Motor neuron (in vitro differentiated cells): ENCODE measurements around the gene ZNF229. TPM values are rescaled to one million over a fixed set of nuclear protein-coding genes. Genes with fewer than 3 reads are reported as not detected.
"Not testable (repeated sequence)": the region's sequence is repeated elsewhere in the genome, so short reads cannot be mapped to it uniquely, and the experiment has no call there.

ENCODE experiments used
- ATAC-seq, 8 experiments: fragments of 200-7000 bp; cut with Tn5 transposase; replicated peaks in 6 of 8; 2 replicates each; pipeline ENCODE4 v1.8.0; 2021; ENCODE audit warnings: mild to moderate bottlenecking in 8 of 8, moderate library complexity in 8 of 8
- H3K27ac ChIP-seq, 2 donors: fragments of 250-450 bp; sonication (Bioruptor Pico); 2 replicates each; pipeline ENCODE4 v1.9.0; 2021; ENCODE audit warnings: antibody characterized with exemption in 2 of 2, mild to moderate bottlenecking in 2 of 2, moderate library complexity in 1 of 2
- H3K4me1 ChIP-seq, 2 donors: fragments of 250-450 bp; sonication (Bioruptor Pico); replicated peaks in 1 of 2; 2 replicates each; pipeline ENCODE4 v1.6.1; 2021; ENCODE audit warnings: antibody characterized with exemption in 2 of 2, mild to moderate bottlenecking in 2 of 2, moderate library complexity in 1 of 2
- H3K4me3 ChIP-seq, 5 donors: fragments of 250-450 bp; sonication (Bioruptor Pico); 2 replicates each; pipeline ENCODE4 v1.9.0; 2021; ENCODE audit warnings: antibody characterized with exemption in 5 of 5, mild to moderate bottlenecking in 5 of 5, moderate library complexity in 4 of 5
- WGBS, 10 experiments: fragments of 450-650 bp; shearing (Covaris generic); methylation state at CpG; one replicate each; pipeline ENCODE4 v1.0.0; 2022; 5-methylcytosine and 5-hydroxymethylcytosine counted together
- in situ Hi-C, 9 experiments: fragments of 400-800 bp; cut with MboI; loops; one replicate each; pipeline ENCODE4 v1.15.0; 2021; ENCODE audit warnings: low sequenced_read_pairs in 9 of 9, low pct_unique_long_range_greater_than_20kb in 2 of 9; ENCODE audit not compliant: unreplicated experiment in 9 of 9
- total RNA-seq, 8 experiments: library from RNA; unstranded; fragments of 300-600 nt; gene quantifications; 2 replicates each; pipeline versions ENCODE4 v1.2.3 to v1.2.4, GENCODE V29; 2022

Gene ZNF229
- 10 to 100 TPM in 2 of 8 experiments, 1 to 10 TPM in 3, under 1 TPM in 3; 0.04 to 14.9 (median 6.3) TPM for total RNA-seq

- 0 to 85% (median 15%) methylated on average over 1 to 35 of the region's 45 CpGs for WGBS, 10 experiments
- Histone ChIP-seq H3K27ac (no peak within 1 kb of the TSS), H3K4me3 (peak within 1 kb of the TSS in 3 of 5 donors; percentile 18 to 51 (median 39)), H3K4me1 (no peaks in the 10 kb centered on the region)
- in situ Hi-C loops = no loop called here
- ATAC-seq = peak in 5 of 8 experiments; percentile 99 to 100 (median 100)
These were observed at the start of gene ZNF229 for GRCh38 chr19:44447916-44448674. Gene ZNF229 (minus strand): TSS chr19:44448472. CDS start chr19:44442847, 5,625 bp downstream.

GRCh38 chr19:44496711-44497110, 48.4 kb upstream of the ZNF229 start:
- peaks cover 5 to 6% of the 10 kb centered on the region in 2 donors for H3K4me1 ChIP-seq
- no peak for ATAC-seq
- WGBS, 10 experiments = 55 to 100% (median 100%) methylated on average over 1 of the region's 1 CpG; no CpG with 5 or more reads in 1 of the 10 experiments
- in situ Hi-C loops = no loop called here
- no peak overlapping the region for H3K27ac ChIP-seq
- H3K4me3 ChIP-seq = no peak overlapping the region

GRCh38 chr19:44476559-44477408, 28.5 kb upstream of the ZNF229 start:
- ATAC-seq = no peak
- WGBS, 10 experiments = 83 to 100% (median 93%) methylated on average over 3 to 7 of the region's 7 CpGs; no CpG with 5 or more reads in 1 of the 10 experiments
- no peak overlapping the region for H3K4me3 ChIP-seq
- H3K27ac ChIP-seq = no peak overlapping the region
- no peaks in the 10 kb centered on the region for H3K4me1 ChIP-seq
- in situ Hi-C loops = no loop called here

- H3K27ac ChIP-seq, H3K4me3 ChIP-seq, H3K4me1 ChIP-seq, in situ Hi-C loops, ATAC-seq: not testable (repeated sequence)
- WGBS, 10 experiments = 19 to 89% (median 50%) methylated on average over 3 to 5 of the region's 5 CpGs; no CpG with 5 or more reads in 4 of the 10 experiments
These were observed 20.5 kb upstream of the ZNF229 start for GRCh38 chr19:44468730-44469129.

GRCh38 chr19:44462600-44463286, 14.5 kb upstream of the ZNF229 start:
- H3K4me3 ChIP-seq, H3K27ac ChIP-seq, H3K4me1 ChIP-seq, in situ Hi-C loops: not testable (repeated sequence)
- peak in 3 of 8 experiments; percentile 49 to 69 (median 52) for ATAC-seq
- WGBS, 10 experiments = 0 to 50% (median 17%) methylated on average over 1 to 3 of the region's 3 CpGs; no CpG with 5 or more reads in 1 of the 10 experiments

- H3K4me3 ChIP-seq, in situ Hi-C loops: not testable (repeated sequence)
- WGBS, 10 experiments = no CpG with 5 or more reads among the region's 13 CpGs
These were observed 7.7 kb upstream of the ZNF229 start for GRCh38 chr19:44456016-44456415.

GRCh38 chr19:44455100-44455499, 6.8 kb upstream of the ZNF229 start:
- in situ Hi-C loops = no loop called here
- Histone ChIP-seq H3K27ac (no peak overlapping the region), H3K4me3 (no peak overlapping the region), H3K4me1 (no peaks in the 10 kb centered on the region)
- 33 to 79% (median 54%) methylated on average over 2 to 4 of the region's 4 CpGs; no CpG with 5 or more reads in 1 of the 10 experiments for WGBS, 10 experiments
- no peak for ATAC-seq

More at GRCh38 chr19:44456016-44456415, 7.7 kb upstream of the ZNF229 start:
- H3K4me1 ChIP-seq, H3K27ac ChIP-seq, ATAC-seq: not testable (repeated sequence)

- Histone ChIP-seq H3K4me3 (no peak overlapping the region), H3K4me1 (no peaks in the 10 kb centered on the region), H3K27ac (no peak overlapping the region)
- no peak for ATAC-seq
- in situ Hi-C loops = no loop called here
- 75 to 100% (median 88%) methylated on average over 1 to 3 of the region's 4 CpGs; no CpG with 5 or more reads in 5 of the 10 experiments for WGBS, 10 experiments
These were observed 4.1 kb upstream of the ZNF229 start for GRCh38 chr19:44452367-44452766.

- ATAC-seq = no peak
- no peaks in the 10 kb centered on the region for H3K4me1 ChIP-seq
- H3K27ac ChIP-seq = no peak overlapping the region
- in situ Hi-C loops = no loop called here
- WGBS, 10 experiments = 46 to 90% (median 82%) methylated on average over 2 to 13 of the region's 18 CpGs; no CpG with 5 or more reads in 3 of the 10 experiments
- no peak overlapping the region for H3K4me3 ChIP-seq
These were observed 3.4 kb upstream of the ZNF229 start for GRCh38 chr19:44451687-44452086.

- Histone ChIP-seq H3K27ac (no peak overlapping the region), H3K4me3 (no peak overlapping the region), H3K4me1 (no peaks in the 10 kb centered on the region)
- WGBS, 10 experiments = 25 to 100% (median 89%) methylated on average over 1 to 3 of the region's 3 CpGs; no CpG with 5 or more reads in 4 of the 10 experiments
- in situ Hi-C loops = no loop called here
- no peak for ATAC-seq
These were observed 9.8 kb downstream of the ZNF229 start for GRCh38 chr19:44438441-44438840.

- Histone ChIP-seq H3K27ac (no peak overlapping the region), H3K4me3 (no peak overlapping the region), H3K4me1 (no peaks in the 10 kb centered on the region)
- in situ Hi-C loops = no loop called here
- ATAC-seq = no peak
- 47 to 100% (median 92%) methylated on average over 2 of the region's 2 CpGs; no CpG with 5 or more reads in 3 of the 10 experiments for WGBS, 10 experiments
These were observed 12.8 kb downstream of the ZNF229 start for GRCh38 chr19:44435441-44435840.

GRCh38 chr19:44430956-44431355, 17.3 kb downstream of the ZNF229 start:
- H3K4me3 ChIP-seq = no peak overlapping the region
- no peaks in the 10 kb centered on the region for H3K4me1 ChIP-seq
- H3K27ac ChIP-seq = no peak overlapping the region
- ATAC-seq = no peak
- WGBS, 10 experiments = 0 to 40% (median 20%) methylated on average over 1 of the region's 1 CpG; no CpG with 5 or more reads in 5 of the 10 experiments
- in situ Hi-C loops = no loop called here
